GM12892 (cell line): Measurements from ENCODE around the gene WDR36.
"Not testable (repeated sequence)": the region's sequence is repeated elsewhere in the genome, so short reads cannot be mapped to it uniquely, and the experiment has no call there.

Experiments used
- DNase-seq: peaks from one replicate; pipeline ENCODE4 v3.0.0; 2011; ENCODE audit not compliant: insufficient read length
- FAIRE-seq: peaks from 2 replicates; lab custom pipeline; 2011; peaks lifted over from hg19 to GRCh38; lab: Jason Lieb, UNC
- POLR2A ChIP-seq: IDR thresholded peaks from 2 replicates; pipeline ENCODE4 v1.6.1; 2011; ENCODE audit warnings: low read depth, low read length, control low read depth
- POLR2AphosphoS5 ChIP-seq: IDR thresholded peaks from 2 replicates; pipeline ENCODE4 v1.6.1; 2011; ENCODE audit warnings: low read depth, low read length, control low read depth
- TAF1 ChIP-seq: IDR thresholded peaks from 2 replicates; pipeline ENCODE4 v1.6.1; 2011; ENCODE audit warnings: low read depth, mild to moderate bottlenecking, control low read depth, low read length, borderline replicate concordance

The WDR36 gene

GRCh38 chr5:111131356-111131755 is 39.2 kb downstream of the WDR36 start:
- no peak for FAIRE-seq
- TF ChIP-seq POLR2AphosphoS5 = no peak
- TF ChIP-seq TAF1 = no peak
- no peak for TF ChIP-seq POLR2A
- DNase-seq = no peak

GRCh38 chr5:111132076-111132475 is 39.9 kb downstream of the WDR36 start:
- no peak for DNase-seq
- FAIRE-seq = no peak
- TF ChIP-seq TAF1 = no peak
- no peak for TF ChIP-seq POLR2A
- no peak for TF ChIP-seq POLR2AphosphoS5

DNA sequence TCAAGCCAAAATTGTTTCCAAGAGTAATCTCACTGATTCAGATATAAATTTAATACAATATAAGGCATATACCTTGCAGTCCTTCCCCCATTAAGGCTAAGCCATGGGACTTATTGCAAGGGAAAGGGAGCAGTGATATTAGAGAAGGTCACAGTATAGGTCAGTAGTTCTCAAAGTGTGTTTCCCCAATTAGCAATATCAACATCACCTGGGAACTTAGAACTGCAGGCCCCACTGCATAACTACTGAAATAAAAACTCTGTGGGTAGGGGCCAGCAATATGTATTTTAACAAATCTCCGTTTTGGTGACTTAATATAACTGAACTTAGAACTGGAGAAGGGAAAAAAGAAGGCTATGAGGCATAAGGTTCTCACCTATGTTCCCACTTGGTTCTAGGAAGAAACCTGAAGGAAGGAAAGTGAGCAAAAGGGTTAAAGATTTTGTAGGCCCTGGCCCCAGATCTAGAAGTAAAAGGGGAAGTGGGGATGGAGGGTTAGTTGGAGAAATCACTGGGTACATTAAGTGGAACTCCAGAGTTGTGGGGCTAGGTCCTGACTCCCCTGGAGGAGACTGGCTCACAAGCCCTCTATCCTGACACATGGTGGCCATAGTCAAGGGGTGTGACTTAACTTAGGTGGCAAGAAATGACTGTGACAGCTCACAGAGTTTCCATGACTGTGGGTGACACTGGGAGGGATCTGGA is 40.7 kb downstream of the WDR36 start:
- no peak for FAIRE-seq
- no peak for DNase-seq
- TF ChIP-seq POLR2AphosphoS5 (no peak), POLR2A (no peak), TAF1 (no peak)

DNA sequence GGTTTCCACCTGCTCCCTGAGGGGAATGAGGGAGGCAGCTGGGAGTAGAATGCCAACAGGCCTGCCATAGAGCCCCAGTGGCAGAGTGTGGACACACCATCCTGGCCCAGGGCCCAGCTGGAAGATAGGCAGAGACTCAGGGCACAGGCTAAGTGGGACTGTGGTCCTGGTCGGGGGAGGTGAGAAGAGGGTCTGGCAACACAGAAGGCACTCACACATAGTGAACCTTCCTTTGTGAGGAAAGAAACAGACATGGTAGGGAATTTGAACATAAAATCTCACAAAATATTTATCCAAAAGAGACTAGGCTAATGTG is 41.2 kb downstream of the WDR36 start:
- TF ChIP-seq TAF1 (no peak), POLR2A (no peak), POLR2AphosphoS5 (no peak)
- no peak for DNase-seq
- FAIRE-seq = no peak

DNA sequence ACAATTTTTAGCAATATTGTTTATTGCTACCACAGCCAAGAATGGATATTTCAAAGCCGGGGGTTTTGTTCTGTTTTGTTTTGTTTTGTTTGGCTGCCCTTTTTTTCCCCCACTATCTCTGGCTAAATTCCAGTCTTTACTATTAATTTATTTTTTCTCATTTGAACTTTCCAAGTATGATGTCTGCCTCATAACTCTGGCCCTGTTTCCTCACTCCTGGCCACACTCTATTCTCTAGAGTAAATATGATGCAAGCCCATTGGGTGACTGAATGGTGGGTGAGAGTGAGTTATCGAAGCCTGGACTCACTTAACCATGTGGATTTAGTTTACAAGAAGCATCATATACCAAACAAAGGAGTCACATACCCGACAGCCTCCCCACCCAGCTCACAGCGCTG is 41.9 kb downstream of the WDR36 start:
- no peak for TF ChIP-seq POLR2AphosphoS5
- no peak for TF ChIP-seq TAF1
- no peak for TF ChIP-seq POLR2A
- DNase-seq = no peak
- FAIRE-seq = no peak

GRCh38 chr5:111134864-111135263 is 42.7 kb downstream of the WDR36 start:
- FAIRE-seq (no peak), DNase-seq (no peak)
- TF ChIP-seq TAF1 = no peak
- TF ChIP-seq POLR2AphosphoS5 = no peak
- no peak for TF ChIP-seq POLR2A

DNA sequence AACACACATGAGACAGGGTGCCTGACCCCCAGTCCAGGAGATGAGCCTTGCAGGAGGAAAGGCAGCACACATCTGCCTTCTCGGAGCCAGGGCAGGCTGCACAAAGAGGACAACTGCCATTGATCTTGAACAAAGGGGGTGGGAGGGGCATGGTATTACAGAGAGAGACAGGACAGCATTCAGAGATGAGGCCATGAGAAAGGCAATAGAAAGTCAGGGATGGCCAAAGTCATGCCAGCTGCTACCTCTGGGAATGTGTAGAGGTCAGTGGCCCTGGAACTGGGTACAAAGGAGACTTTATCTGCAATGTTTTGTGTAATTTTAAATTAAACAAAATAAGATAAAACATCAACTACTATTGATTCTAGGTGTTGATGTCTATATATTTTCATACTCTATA is 43.2 kb downstream of the WDR36 start:
- FAIRE-seq (no peak), DNase-seq (no peak)
- TF ChIP-seq POLR2A = no peak
- TF ChIP-seq TAF1 = no peak
- no peak for TF ChIP-seq POLR2AphosphoS5

DNA sequence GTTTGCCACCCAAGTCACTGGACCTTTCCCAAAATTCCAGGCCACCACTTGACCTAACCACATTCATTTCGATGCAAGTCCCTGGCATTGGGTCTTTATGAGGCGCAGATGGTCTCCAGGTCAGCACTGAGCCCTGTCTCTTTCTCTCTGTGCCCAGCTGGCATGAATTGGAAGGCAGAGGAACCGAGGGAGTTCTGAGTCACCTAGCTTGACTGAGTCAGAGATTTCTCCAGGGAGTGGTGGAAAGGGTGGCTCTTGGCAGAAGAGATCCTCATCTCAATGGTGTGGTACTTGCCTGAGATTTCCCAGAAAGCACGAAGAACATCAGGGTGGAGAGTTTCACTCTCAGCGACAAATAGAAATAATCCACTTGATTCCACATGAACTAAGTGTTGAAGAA is 43.8 kb downstream of the WDR36 start:
- no peak for TF ChIP-seq TAF1
- FAIRE-seq = no peak
- no peak for DNase-seq

GRCh38 chr5:111138096-111138495 is 45.9 kb downstream of the WDR36 start:
- TF ChIP-seq TAF1 = no peak
- no peak for TF ChIP-seq POLR2A
- no peak for TF ChIP-seq POLR2AphosphoS5
- DNase-seq = no peak
- no peak for FAIRE-seq

GRCh38 chr5:111141471-111141870 is 49.3 kb downstream of the WDR36 start:
- FAIRE-seq, DNase-seq: not testable (repeated sequence)

DNA sequence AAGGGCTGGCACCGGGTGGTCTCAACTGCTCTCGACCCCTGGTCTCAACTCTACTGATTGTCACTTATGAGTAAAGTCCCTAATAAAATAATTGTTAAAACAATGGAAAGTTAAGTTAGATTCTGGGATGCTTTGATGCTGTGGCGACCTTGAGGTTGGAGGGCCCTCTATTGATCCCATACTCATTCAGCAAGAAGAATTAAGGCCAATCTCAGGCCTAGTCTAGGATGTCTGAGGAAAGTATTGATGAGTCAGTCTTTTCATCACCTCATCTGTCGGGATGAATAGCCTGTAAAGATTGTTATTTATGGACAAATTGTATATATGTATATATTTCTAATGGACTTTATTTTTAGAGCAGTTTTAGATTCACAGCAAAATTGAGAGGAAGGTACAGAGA is 50.8 kb downstream of the WDR36 start:
- FAIRE-seq (no peak), DNase-seq (no peak)

DNA sequence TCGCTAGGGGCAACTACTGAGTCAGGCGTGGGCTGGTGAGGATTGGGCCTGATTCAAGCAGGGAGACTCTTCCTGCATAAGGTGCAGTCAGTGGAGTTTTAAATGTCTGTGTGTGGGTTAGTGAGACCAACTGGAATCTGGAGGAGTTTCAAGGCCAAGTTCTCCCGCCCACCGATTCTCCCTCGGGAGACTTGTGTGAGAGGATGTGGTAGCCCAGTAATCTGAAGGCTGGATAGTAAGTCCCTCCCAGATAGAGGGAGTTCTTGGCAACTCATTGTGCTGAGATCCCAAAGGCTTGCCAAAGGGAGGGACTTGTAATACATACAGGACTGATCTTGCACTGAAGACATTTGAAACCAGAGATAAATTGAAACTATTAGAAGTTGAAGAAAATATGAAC is 51.8 kb downstream of the WDR36 start:
- DNase-seq (no peak), FAIRE-seq (no peak)
- no peak for TF ChIP-seq TAF1
- TF ChIP-seq POLR2AphosphoS5 = no peak
- no peak for TF ChIP-seq POLR2A

More for the DNA sequence above, 50.8 kb downstream of the WDR36 start:
- TF ChIP-seq TAF1 = no peak
- TF ChIP-seq POLR2A = no peak
- TF ChIP-seq POLR2AphosphoS5 = no peak
